Hepatocyte (in vitro differentiated cells): ENCODE results near the gene ZNF423.

Source experiments
- CTCF ChIP-seq: fragments of 200-600 bp; sonication (generic); IDR thresholded peaks from 2 replicates; pipeline ENCODE4 v1.5.1; 2016; ENCODE audit warnings: antibody characterized with exemption, mild to moderate bottlenecking; ENCODE audit not compliant: poor library complexity
- EZH2phosphoT487 ChIP-seq: fragments of 200-600 bp; sonication (generic); IDR thresholded peaks from one replicate; pipeline ENCODE4 v1.6.1; 2018; ENCODE audit warnings: antibody characterized with exemption, mild to moderate bottlenecking, low read depth, moderate library complexity; ENCODE audit not compliant: unreplicated experiment, severe bottlenecking

GRCh38 chr16:49472598-49472997 lies 383.3 kb downstream of the ZNF423 start:
- TF ChIP-seq EZH2phosphoT487 (no peak), CTCF (no peak)
